Measurements from ENCODE around the gene RUBCNL.

DNA sequence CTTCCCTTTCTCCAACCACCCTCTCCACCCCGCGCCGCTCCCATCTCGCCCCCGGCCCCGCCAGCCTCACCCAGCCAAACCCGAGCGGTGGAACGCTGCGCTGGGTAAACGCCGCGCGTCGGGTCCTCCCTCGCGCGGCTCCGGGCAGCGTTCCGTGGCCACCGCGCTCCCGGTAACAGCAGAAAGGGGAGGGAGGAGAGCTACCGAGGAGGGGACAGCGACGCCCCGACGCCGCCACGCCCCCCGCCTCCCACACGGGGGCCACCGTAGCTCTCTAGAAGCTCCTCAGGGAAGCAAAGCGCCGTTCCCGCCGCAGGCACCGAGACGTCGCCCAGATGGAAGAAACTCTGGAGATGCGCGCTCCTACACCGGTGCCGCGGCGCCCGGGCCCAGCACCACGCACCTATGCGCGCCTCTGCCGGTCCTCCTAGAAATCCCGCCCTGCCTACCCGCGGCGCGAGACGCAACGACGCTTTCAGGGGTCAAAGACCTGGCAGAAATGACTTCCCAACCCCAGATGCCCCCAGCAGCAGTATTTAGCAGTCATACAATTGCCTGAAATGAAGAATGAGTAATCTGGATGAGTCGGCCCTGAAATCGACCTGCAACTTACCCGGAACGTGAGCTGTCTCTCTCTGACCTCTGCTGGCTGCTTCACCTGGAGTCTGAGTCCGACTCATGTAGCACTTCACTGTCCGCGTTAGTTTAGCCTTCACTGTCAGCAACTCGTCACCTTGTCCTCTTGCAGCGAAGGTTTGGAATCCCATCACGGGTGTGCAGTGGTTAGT lies at the start of gene RUBCNL:
- TF ChIP-seq CTCF (IDR thresholded peaks at IDR 0.05) (no peak), EP300 (IDR thresholded peaks at IDR 0.05) (no peak), JUNB (IDR thresholded peaks at IDR 0.05) (no peak), MAX (IDR thresholded peaks at IDR 0.05) (no peak), RARB (CRISPR knock-in tag; IDR thresholded peaks at IDR 0.05) (no peak), HOXA7 (CRISPR knock-in tag; IDR thresholded peaks at IDR 0.05) (no peak), JUN (IDR thresholded peaks at IDR 0.05) (no peak), SMC3 (IDR thresholded peaks at IDR 0.05) (no peak), REST (IDR thresholded peaks at IDR 0.05) (no peak), TP53 (CRISPR knock-in tag; IDR thresholded peaks at IDR 0.05) (no peak), GATA3 (IDR thresholded peaks at IDR 0.05; ENCODE audit: borderline replicate concordance) (no peak), USF2 (IDR thresholded peaks at IDR 0.05) (no peak), HDAC2 (IDR thresholded peaks at IDR 0.05) (no peak; the same call in 1 of the 2 replicates)
